ENCODE measurements around the gene ATP1B3. TPM values are rescaled to one million over a fixed set of nuclear protein-coding genes. Genes with fewer than 3 reads are reported as not detected.
"Not testable (repeated sequence)": the region's sequence is repeated elsewhere in the genome, so short reads cannot be mapped to it uniquely, and the experiment has no call there.

Gene ATP1B3
- total RNA-seq, 1 donor from 2014 or later, result 66.5 TPM

DNA sequence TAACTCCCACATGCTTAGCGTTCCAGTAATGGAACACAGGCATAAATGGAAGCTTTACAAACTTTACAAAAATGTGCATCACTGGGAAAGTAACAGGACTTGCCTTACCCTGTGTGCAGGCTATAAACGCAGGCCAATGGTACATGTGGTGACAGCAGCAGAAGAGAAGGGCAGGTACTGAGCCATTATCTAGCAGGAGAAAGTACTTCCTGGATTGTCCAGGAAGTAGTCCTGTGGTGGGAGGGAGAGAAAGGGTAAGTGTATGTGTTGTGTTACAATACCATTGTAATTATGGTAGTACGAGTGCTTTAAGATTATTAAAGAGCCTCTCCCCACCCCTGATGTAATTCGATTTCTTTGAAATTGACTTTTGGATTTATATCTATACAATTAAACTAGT lies 5.3 kb downstream of the ATP1B3 start:
- no peak overlapping the region for H3K4me3 ChIP-seq (ENCODE audit: low read depth, low read length)
- no peak for TF ChIP-seq CTCF (conservative IDR thresholded peaks at IDR 0.05; ENCODE audit: low read depth, low read length)
- no peak for DNase-seq (ENCODE audit: low read depth)

DNA sequence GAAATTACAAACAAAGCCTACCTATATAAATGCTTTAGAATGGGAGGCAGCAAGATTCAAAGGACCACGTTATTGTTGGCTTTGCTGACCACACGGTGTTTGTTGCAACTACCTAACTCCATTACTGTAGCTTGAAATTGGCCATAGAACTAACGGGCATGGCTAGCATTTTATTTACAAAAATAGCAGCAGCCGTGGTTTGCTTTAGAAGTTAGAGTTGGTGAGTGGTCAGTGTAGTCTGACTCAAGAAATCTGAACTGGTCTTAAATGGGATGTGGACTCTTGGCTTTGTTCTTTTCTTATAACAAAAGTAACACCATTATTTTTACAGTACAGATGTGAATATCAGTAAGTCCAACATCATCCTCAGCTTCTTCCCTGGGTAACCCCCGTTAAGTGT lies 10.6 kb downstream of the ATP1B3 start:
- H3K4me3 ChIP-seq (ENCODE audit: low read depth, low read length), result no peak overlapping the region
- no peak for TF ChIP-seq CTCF (conservative IDR thresholded peaks at IDR 0.05; ENCODE audit: low read depth, low read length)

GRCh38 chr3:141888548-141888947 lies 12.1 kb downstream of the ATP1B3 start:
- H3K4me3 ChIP-seq (ENCODE audit: low read depth, low read length); DNase-seq (ENCODE audit: low read depth): not testable (repeated sequence)

More for the DNA sequence above, 10.6 kb downstream of the ATP1B3 start:
- no peak for DNase-seq (ENCODE audit: low read depth)

DNA sequence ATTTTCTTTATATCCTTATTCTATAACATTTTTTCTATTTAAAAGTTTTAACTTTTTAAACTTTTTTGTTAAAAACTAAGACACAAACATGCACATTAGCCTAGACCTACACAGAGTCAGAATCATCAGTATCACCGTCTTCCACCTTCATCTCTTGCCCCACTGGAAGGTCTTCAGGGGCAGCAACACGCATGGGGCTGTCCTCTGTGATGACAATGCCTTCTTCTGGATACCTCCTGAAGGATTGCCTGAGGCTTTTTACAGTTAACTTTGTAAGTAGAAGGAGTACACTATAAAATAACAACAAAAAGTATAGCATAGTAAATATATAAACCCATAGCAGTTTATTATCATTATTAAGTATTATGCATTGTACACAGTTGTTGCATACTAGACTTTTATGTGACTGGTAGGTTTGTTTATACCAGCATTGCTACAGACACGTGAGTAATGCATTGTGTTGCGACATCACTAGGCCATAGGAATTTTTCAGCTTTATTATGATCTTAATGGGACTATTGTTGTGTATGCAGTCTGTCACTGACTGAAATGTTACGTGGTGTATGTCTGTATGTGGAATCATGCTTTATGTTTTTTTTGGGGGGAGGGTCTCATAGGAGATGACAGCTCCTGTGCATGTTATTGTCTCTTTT lies 18.2 kb downstream of the ATP1B3 start:
- peak; percentile 46 for DNase-seq (ENCODE audit: low read depth)
- H3K4me3 ChIP-seq (ENCODE audit: low read depth, low read length), result no peak overlapping the region

DNA sequence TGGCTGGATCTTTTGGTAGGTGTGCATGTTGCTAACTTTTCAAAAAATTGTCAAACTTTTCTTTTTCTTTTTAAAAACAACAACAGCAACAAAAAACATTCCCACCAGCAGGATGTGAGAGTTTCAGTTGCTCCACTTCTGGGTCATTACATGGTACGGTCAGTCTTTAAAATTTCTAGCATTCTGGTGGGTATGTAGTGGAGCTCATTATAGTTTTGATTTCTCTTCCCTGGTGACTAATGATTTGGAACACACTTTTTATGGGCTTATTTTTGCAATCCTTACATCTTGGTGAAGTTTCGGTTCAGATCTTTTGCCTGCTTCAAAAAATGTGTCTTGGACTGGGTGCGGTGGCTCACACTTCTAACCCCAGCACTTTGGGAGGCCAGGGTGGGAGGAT lies 19.3 kb downstream of the ATP1B3 start:
- no peak for DNase-seq (ENCODE audit: low read depth)
- TF ChIP-seq CTCF (conservative IDR thresholded peaks at IDR 0.05; ENCODE audit: low read depth, low read length), result no peak
- no peak overlapping the region for H3K4me3 ChIP-seq (ENCODE audit: low read depth, low read length)

More for the DNA sequence above, 18.2 kb downstream of the ATP1B3 start:
- TF ChIP-seq CTCF (conservative IDR thresholded peaks at IDR 0.05; ENCODE audit: low read depth, low read length), result no peak

DNA sequence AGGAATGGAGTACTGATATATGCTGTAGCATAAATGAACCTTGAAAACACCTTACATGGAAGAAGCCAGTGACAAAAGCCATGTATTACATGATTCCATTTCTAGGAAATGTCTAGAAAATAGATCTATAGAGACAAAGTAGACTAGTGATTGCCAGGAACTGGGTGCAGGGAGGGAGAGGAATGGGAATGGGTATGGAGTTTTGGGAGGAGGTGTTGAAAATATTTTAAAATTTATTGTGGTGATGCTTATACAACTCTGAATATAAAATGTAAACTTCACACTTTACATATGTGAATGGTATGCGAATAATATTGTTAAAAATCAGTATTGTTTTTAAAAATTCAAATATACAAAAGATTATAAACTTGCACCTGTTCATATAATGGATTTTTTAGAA lies 22.5 kb downstream of the ATP1B3 start:
- TF ChIP-seq CTCF (conservative IDR thresholded peaks at IDR 0.05; ENCODE audit: low read depth, low read length), result no peak
- no peak for DNase-seq (ENCODE audit: low read depth)
- H3K4me3 ChIP-seq (ENCODE audit: low read depth, low read length), result no peak overlapping the region

GRCh38 chr3:141900343-141900742 lies 23.9 kb downstream of the ATP1B3 start:
- no peak for TF ChIP-seq CTCF (conservative IDR thresholded peaks at IDR 0.05; ENCODE audit: low read depth, low read length)
- H3K4me3 ChIP-seq (ENCODE audit: low read depth, low read length), result no peak overlapping the region
- no peak for DNase-seq (ENCODE audit: low read depth)
